ENCODE data around the gene NOS3.

DNA sequence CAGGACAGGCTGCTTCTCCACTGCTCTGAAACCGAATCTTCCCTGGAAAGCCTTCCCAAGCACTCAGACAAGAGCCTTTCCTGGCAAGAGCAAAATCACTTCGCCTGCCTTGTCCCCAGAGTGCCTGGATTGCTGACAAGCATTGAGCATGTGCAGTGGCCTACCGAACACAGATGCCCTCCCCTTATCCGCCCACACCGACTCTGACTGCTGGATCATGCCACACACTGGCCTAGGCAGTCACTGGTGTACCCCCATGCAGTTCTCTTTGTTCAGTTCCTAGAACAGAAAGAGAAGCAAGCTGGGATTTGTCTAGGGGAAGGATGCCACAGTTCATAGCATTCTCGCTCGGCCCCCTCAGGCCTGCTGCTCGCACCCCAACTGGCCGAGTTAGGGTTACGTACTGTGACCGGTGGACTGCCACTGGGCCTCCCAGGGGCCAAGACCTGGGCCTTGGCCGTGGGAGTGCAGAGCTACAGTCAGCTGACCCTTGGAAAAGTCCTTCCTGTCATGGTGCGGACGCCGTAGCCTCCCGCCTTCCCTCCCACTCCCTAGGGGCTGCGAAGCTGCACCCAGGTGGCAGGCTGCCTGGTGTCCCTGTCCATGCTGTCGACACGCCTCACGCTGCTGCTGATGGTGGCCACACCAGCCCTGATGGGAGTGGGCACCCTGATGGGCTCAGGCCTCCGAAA lies 44.4 kb downstream of the NOS3 start:
- TF ChIP-seq POLR2A (IDR thresholded peaks at IDR 0.05) (no peak), POLR2AphosphoS5 (IDR thresholded peaks at IDR 0.05) (no peak)
- TF ChIP-seq, protein P1, sequence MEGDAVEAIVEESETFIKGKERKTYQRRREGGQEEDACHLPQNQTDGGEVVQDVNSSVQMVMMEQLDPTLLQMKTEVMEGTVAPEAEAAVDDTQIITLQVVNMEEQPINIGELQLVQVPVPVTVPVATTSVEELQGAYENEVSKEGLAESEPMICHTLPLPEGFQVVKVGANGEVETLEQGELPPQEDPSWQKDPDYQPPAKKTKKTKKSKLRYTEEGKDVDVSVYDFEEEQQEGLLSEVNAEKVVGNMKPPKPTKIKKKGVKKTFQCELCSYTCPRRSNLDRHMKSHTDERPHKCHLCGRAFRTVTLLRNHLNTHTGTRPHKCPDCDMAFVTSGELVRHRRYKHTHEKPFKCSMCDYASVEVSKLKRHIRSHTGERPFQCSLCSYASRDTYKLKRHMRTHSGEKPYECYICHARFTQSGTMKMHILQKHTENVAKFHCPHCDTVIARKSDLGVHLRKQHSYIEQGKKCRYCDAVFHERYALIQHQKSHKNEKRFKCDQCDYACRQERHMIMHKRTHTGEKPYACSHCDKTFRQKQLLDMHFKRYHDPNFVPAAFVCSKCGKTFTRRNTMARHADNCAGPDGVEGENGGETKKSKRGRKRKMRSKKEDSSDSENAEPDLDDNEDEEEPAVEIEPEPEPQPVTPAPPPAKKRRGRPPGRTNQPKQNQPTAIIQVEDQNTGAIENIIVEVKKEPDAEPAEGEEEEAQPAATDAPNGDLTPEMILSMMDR (IDR thresholded peaks at IDR 0.05): no peak
